MCF 10A (cell line): Measurements from ENCODE around the gene MYMK. TPM values are rescaled to one million over a fixed set of nuclear protein-coding genes. Genes with fewer than 3 reads are reported as not detected.

Source experiments
- BruUV-seq: library from RNA; stranded (reverse); fragments of 400-500 nt; replicated peaks from 2 replicates; lab custom pipeline; 2021; lab: Mats Ljungman, UMichigan
- CTCF ChIA-PET: fragments of 300-600 bp; sonication (Branson Sonifier 250); formaldehyde crosslinking; extraction: SDS; loops from one replicate; lab custom pipeline; 2021; ENCODE audit warnings: antibody characterized with exemption, inconsistent platforms; lab: Yijun Ruan, JAX
- POLR2A ChIA-PET: fragments of 300-600, 350-650 bp; sonication (Branson Sonifier 250); formaldehyde crosslinking; extraction: SDS; loops from one replicate; lab custom pipeline; 2020; ENCODE audit warnings: antibody characterized with exemption, inconsistent platforms; lab: Yijun Ruan, JAX
- DNase-seq: peaks from one replicate; pipeline ENCODE4 v3.0.0-alpha.2; 2018; ENCODE audit not compliant: unreplicated experiment
- H3K27ac Mint-ChIP-seq: one replicate; pipeline ENCODE4 v1.8.0; 2022; ENCODE audit warnings: mild to moderate bottlenecking, low read depth, mixed read lengths; ENCODE audit not compliant: unreplicated experiment
- H3K27me3 Mint-ChIP-seq: one replicate; pipeline ENCODE4 v1.8.0; 2022; ENCODE audit warnings: mixed read lengths; ENCODE audit not compliant: insufficient read depth, unreplicated experiment
- H3K36me3 Mint-ChIP-seq: one replicate; pipeline ENCODE4 v1.8.0; 2022; ENCODE audit warnings: mild to moderate bottlenecking, moderate library complexity, mixed read lengths; ENCODE audit not compliant: insufficient read depth, unreplicated experiment
- H3K4me1 Mint-ChIP-seq: one replicate; pipeline ENCODE4 v1.8.0; 2022; ENCODE audit warnings: mixed read lengths; ENCODE audit not compliant: insufficient read depth, unreplicated experiment
- H3K4me3 Mint-ChIP-seq: one replicate; pipeline ENCODE4 v1.8.0; 2022; ENCODE audit warnings: mild to moderate bottlenecking, moderate library complexity, mixed read lengths; ENCODE audit not compliant: unreplicated experiment
- H3K9me3 Mint-ChIP-seq: one replicate; pipeline ENCODE4 v1.8.0; 2022; ENCODE audit warnings: mixed read lengths; ENCODE audit not compliant: unreplicated experiment
- intact Hi-C: fragments of 100-400 bp; cut with micrococcal nuclease; formaldehyde crosslinking; loops from 2 replicates; pipeline ENCODE4 v1.14.1; 2022
- total RNA-seq: library from RNA; stranded (reverse); gene quantifications from 2 replicates; pipeline ENCODE4 v1.2.3, GENCODE V29; 2022
- TF ChIP-seq, protein P1 (sequence below): fragments of 200-600 bp; IDR thresholded peaks from one replicate; pipeline ENCODE4 v1.8.0; 2022; ENCODE audit warnings: antibody characterized with exemption, mild to moderate bottlenecking; ENCODE audit not compliant: unreplicated experiment

MYMK gene
- total RNA-seq, 1 experiment from 2014 or later: not detected

DNA sequence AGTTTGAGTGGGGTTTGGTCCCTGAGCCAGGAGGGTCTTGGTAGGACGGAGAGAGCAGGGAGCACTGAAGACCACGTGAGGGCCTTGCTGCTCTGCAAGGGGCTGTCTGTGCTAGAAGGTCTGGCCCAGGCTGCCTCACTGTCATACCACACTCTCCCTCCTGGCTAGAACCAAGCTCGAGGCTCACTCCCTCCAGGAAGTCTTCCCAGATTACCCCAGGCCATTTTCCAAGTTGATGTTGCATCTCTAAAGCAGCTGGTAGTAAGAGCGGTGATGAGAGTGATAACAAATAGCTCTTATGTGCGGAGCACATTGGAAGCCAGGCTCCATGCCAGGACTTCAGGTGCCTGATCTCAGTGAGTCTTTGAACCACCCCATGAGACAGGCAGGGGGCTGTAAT, 6.6 kb downstream of the MYMK start:
- Mint-ChIP-seq H3K4me3 (no peak overlapping the region), H3K27me3 (peaks cover 20% of the 10 kb centered on the region), H3K4me1 (no peaks in the 10 kb centered on the region), H3K27ac (no peak overlapping the region), H3K36me3 (no peaks in the 10 kb centered on the region), H3K9me3 (no peaks in the 10 kb centered on the region)
- TF ChIP-seq, protein P1, sequence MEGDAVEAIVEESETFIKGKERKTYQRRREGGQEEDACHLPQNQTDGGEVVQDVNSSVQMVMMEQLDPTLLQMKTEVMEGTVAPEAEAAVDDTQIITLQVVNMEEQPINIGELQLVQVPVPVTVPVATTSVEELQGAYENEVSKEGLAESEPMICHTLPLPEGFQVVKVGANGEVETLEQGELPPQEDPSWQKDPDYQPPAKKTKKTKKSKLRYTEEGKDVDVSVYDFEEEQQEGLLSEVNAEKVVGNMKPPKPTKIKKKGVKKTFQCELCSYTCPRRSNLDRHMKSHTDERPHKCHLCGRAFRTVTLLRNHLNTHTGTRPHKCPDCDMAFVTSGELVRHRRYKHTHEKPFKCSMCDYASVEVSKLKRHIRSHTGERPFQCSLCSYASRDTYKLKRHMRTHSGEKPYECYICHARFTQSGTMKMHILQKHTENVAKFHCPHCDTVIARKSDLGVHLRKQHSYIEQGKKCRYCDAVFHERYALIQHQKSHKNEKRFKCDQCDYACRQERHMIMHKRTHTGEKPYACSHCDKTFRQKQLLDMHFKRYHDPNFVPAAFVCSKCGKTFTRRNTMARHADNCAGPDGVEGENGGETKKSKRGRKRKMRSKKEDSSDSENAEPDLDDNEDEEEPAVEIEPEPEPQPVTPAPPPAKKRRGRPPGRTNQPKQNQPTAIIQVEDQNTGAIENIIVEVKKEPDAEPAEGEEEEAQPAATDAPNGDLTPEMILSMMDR: no peak
- DNase-seq: no peak
- intact Hi-C loops: no loop called here
- ChIA-PET CTCF (interaction anchor here (0.6 to 1.0 kb wide), 3 partner anchors 9 to 251 kb away, joined by 3 to 6 read pairs (median 4); no protein-coding TSS in a partner anchor), POLR2A (no interaction called here)
- BruUV-seq: no TSS peak

DNA sequence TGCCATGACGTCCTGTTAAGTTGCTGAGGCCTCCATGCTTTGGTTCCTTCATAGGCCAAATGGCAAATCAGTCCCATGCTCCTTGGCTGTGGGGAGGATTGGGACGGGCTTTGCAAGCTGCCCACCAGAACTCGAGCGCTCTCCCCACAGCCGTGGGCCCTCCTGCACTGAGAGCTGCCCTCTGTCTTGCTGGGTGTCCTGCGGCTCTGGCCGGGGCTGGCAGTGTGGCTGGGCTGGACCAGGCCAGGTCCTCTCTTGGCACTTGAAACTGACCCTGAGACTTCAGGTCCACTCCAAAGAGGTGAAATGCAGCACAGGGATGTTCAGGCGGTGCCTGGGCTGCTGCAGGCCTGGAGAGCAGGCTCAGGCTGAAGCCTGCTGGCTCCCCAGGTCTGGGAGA, 7.0 kb downstream of the MYMK start:
- H3K27ac Mint-ChIP-seq: no peak overlapping the region
- POLR2A ChIA-PET: no interaction called here
- H3K4me3 Mint-ChIP-seq: no peak overlapping the region
- DNase-seq: no peak
- TF ChIP-seq, protein P1: no peak
- BruUV-seq: no TSS peak
- H3K27me3 Mint-ChIP-seq: peaks cover 15% of the 10 kb centered on the region
- intact Hi-C loops: no loop called here
- no peaks in the 10 kb centered on the region for H3K36me3 Mint-ChIP-seq
- no peaks in the 10 kb centered on the region for H3K9me3 Mint-ChIP-seq
- no peaks in the 10 kb centered on the region for H3K4me1 Mint-ChIP-seq
- CTCF ChIA-PET: interaction anchor here (1.0 kb wide), 1 partner anchor 12 kb away, joined by 4 read pairs; no protein-coding TSS in a partner anchor

DNA sequence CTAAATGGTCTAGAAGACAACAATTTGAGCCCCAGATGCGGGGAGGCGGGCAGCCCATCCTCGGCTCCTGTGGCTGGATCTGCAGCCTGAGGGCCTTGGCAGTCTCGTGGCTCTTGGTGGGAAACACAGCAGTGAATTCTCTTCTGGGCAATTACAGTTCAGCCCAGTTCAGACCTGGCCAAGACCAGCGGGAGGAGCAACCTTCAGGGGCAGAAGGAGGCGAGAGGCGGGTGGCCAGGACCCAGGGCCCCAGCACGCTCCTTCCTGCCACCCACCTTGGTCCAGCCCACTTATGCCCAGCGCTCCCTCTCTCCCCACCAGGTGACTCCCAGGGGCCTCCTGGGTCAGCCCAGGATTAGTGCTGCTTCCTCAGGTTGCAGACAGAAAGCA, 7.8 kb downstream of the MYMK start:
- ChIA-PET POLR2A (no interaction called here), CTCF (no interaction called here)
- no peak overlapping the region for H3K27ac Mint-ChIP-seq
- DNase-seq: no peak
- H3K4me3 Mint-ChIP-seq: no peak overlapping the region
- peaks cover 14% of the 10 kb centered on the region for H3K27me3 Mint-ChIP-seq
- H3K36me3 Mint-ChIP-seq: no peaks in the 10 kb centered on the region
- H3K4me1 Mint-ChIP-seq: no peaks in the 10 kb centered on the region
- no peaks in the 10 kb centered on the region for H3K9me3 Mint-ChIP-seq
- TF ChIP-seq, protein P1: no peak
- no TSS peak for BruUV-seq
- intact Hi-C loops: no loop called here

DNA sequence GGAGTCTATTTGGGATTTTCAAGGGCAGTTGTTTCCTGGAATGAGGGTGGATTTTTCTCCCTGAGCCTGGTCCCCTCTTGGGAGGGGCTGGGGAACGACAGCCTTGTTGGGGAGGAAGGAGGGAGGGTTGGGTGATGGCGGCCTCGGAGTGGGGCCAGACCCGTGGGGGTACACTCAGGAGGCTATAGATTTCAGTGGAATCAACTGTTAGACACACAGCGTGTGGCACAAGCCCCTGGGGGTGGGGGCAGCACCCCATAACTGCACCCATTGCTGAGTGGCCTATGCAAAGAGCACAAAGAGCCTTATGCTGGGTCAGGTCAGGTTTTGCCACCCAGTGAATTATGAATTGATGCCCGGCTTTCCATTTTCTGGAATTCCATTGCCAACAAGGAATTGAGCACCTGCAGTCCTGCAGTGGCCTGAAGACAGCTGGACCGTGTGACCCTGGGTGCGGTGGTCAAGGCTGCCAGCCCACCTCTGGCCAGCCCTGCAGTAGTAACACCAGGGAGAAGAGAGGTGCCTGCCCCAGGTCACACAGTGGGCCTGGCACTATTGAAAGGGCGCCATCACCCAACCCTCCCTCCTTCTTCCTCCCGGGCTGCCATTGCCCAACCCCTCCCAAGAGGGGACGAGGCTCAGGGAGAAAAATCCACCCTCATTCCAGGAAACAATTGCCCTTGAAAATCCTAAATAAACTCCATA, 8.4 kb downstream of the MYMK start:
- Mint-ChIP-seq H3K27ac (no peak overlapping the region), H3K27me3 (peaks cover 14% of the 10 kb centered on the region), H3K4me1 (no peaks in the 10 kb centered on the region), H3K4me3 (no peak overlapping the region), H3K9me3 (no peaks in the 10 kb centered on the region), H3K36me3 (no peaks in the 10 kb centered on the region)
- TF ChIP-seq, protein P1: no peak
- ChIA-PET POLR2A (no interaction called here), CTCF (no interaction called here)
- intact Hi-C loops: no loop called here
- no TSS peak for BruUV-seq
- no peak for DNase-seq
